K562 (cell line): ENCODE data around the gene CDS2. TPM values are rescaled to one million over a fixed set of nuclear protein-coding genes. Genes with fewer than 3 reads are reported as not detected.

Source experiments
- ATAC-seq: fragments of 200-7000 bp; cut with Tn5 transposase; 3 replicates; pipeline ENCODE4 v1.9.1; 2020; ENCODE audit warnings: moderate library complexity
- BruUV-seq: library from RNA; stranded (reverse); fragments of 400-500 nt; replicated peaks from 2 replicates; lab custom pipeline; 2021; lab: Mats Ljungman, UMichigan
- CTCF ChIA-PET: fragments of 300-600 bp; formaldehyde crosslinking; extraction: SDS; loops from one replicate; lab custom pipeline; 2021; ENCODE audit warnings: low intra/inter-chr PET ratio; lab: Yijun Ruan, JAX
- POLR2A ChIA-PET: fragments of 300-600, 350-650 bp; sonication (Branson Sonifier 250); formaldehyde crosslinking; extraction: SDS; loops from one replicate; lab custom pipeline; 2021; ENCODE audit warnings: antibody characterized with exemption, inconsistent platforms; lab: Yijun Ruan, JAX
- DNase-seq, 4 experiments: peaks; one replicate each; pipeline versions ENCODE4 v3.0.0 to v3.0.0-alpha.2; 2011 to 2018; ENCODE audit warnings: low spot score in 3 of 4, mixed read lengths in 3 of 4; ENCODE audit errors: extremely low read depth in 1 of 4
- FAIRE-seq: peaks from 2 replicates; lab custom pipeline; 2011; peaks lifted over from hg19 to GRCh38; lab: Jason Lieb, UNC
- H2AFZ ChIP-seq: 2 replicates; pipeline ENCODE4 v1.6.0; 2011; ENCODE audit warnings: low read depth, low read length, control low read depth, inconsistent platforms
- H3K27ac ChIP-seq: fragments of 200-600 bp; 3 replicates; pipeline ENCODE4 v1.8.0; 2011; ENCODE audit warnings: low read depth, mild to moderate bottlenecking, control low read depth, inconsistent platforms, low read length, moderate library complexity, mixed read lengths; ENCODE audit errors: extremely low read depth
- H3K27me3 ChIP-seq, 2 experiments: fragments of 300-600 bp in 1 of 2; 2 replicates in 1 of 2; 3 replicates in 1 of 2; pipeline versions ENCODE4 v1.6.0 to v1.8.0; 2011; ENCODE audit warnings: inconsistent platforms in 2 of 2, low read length in 2 of 2, mild to moderate bottlenecking in 1 of 2, mixed read lengths in 1 of 2, moderate library complexity in 1 of 2; ENCODE audit not compliant: control insufficient read depth in 2 of 2, insufficient read depth in 2 of 2
- H3K36me3 ChIP-seq: fragments of 300-600 bp; 3 replicates; pipeline ENCODE4 v1.8.0; 2011; ENCODE audit warnings: mild to moderate bottlenecking, low read length, inconsistent platforms; ENCODE audit not compliant: control insufficient read depth, insufficient read depth
- H3K4me1 ChIP-seq, 2 experiments: fragments of 200-600 bp in 1 of 2; replicated peaks in 1 of 2; 2 replicates in 1 of 2; 3 replicates in 1 of 2; pipeline versions ENCODE4 v1.5.1 to v1.8.0; 2011; ENCODE audit warnings: inconsistent platforms in 2 of 2, low read length in 2 of 2, mild to moderate bottlenecking in 1 of 2, mixed read lengths in 1 of 2, moderate library complexity in 1 of 2; ENCODE audit not compliant: control insufficient read depth in 2 of 2, insufficient read depth in 2 of 2
- H3K4me2 ChIP-seq: 2 replicates; pipeline ENCODE4 v1.6.1; 2011; ENCODE audit warnings: low read length, control low read depth, inconsistent platforms, mixed read lengths; ENCODE audit not compliant: insufficient read depth
- H3K4me3 ChIP-seq: fragments of 200-600 bp; sonication (generic), shearing (Covaris generic); 2 replicates; pipeline ENCODE4 v1.5.1; 2016; ENCODE audit warnings: control low read depth, inconsistent platforms
- H3K79me2 ChIP-seq: fragments of 200-600 bp; 3 replicates; pipeline ENCODE4 v1.8.0; 2011; ENCODE audit warnings: low read length, inconsistent platforms; ENCODE audit not compliant: control insufficient read depth, insufficient read depth
- H3K9ac ChIP-seq, 2 experiments: 2 replicates each; pipeline versions ENCODE4 v1.6.0 to v1.6.1; 2011; ENCODE audit warnings: low read depth in 2 of 2, low read length in 2 of 2, control low read depth in 1 of 2, inconsistent platforms in 1 of 2, mild to moderate bottlenecking in 1 of 2, mixed read lengths in 1 of 2; ENCODE audit not compliant: insufficient read depth in 1 of 2
- H3K9me1 ChIP-seq: one replicate; pipeline ENCODE4 v1.6.0; 2011; ENCODE audit warnings: inconsistent platforms, mild to moderate bottlenecking, low read length, moderate library complexity; ENCODE audit not compliant: control insufficient read depth, insufficient read depth
- H3K9me3 ChIP-seq: replicated peaks from 2 replicates; pipeline ENCODE4 v1.5.1; 2011; ENCODE audit warnings: low read depth, low read length, inconsistent platforms; ENCODE audit not compliant: control insufficient read depth, insufficient read depth
- H4K20me1 ChIP-seq: replicated peaks from 2 replicates; pipeline ENCODE4 v1.6.1; 2011; ENCODE audit warnings: low read length, inconsistent platforms, mixed read lengths; ENCODE audit not compliant: control insufficient read depth, insufficient read depth
- NUFIP1 ChIP-seq: fragments of 450-650 bp; IDR thresholded peaks from 2 replicates; pipeline ENCODE4 v1.6.1; 2018; ENCODE audit not compliant: partially characterized antibody
- TEAD2 ChIP-seq: fragments of 450-650 bp; IDR thresholded peaks from 2 replicates; pipeline ENCODE4 v1.6.1; 2016; ENCODE audit warnings: missing genetic modification characterization, control low read depth, missing compliant biosample characterization
- ZNF766 ChIP-seq: fragments of 200-800 bp; sonication (Bioruptor generic); conservative IDR thresholded peaks from 2 replicates; pipeline ENCODE4 v1.6.1; 2016; ENCODE audit warnings: missing genetic modification characterization, missing compliant biosample characterization
- WGBS: fragments of 100-300 bp; shearing (Covaris generic); methylation state at CpG from one replicate; pipeline ENCODE4 v1.1.6; 2016; ENCODE audit warnings: low coverage, mixed read lengths; ENCODE audit not compliant: insufficient coverage; ENCODE audit errors: missing lambda C conversion rate; 5-methylcytosine and 5-hydroxymethylcytosine counted together
- in situ Hi-C: fragments of 300-500 bp; cut with MboI; formaldehyde crosslinking; loops from 4 replicates; pipeline ENCODE4 v1.15.0; 2018; ENCODE audit warnings: inconsistent platforms, mixed read lengths
- intact Hi-C: fragments of 100-400 bp; cut with micrococcal nuclease; formaldehyde crosslinking; loops from 2 replicates; pipeline ENCODE4 v1.14.2; 2022
- polyA plus RNA-seq, 8 experiments: library from polyadenylated mRNA; depleted of rRNA in 4 of 8; stranded (reverse) in 5 of 8; unstranded in 3 of 8; fragments of >200 nt; fragmentation: Nextera tagmentation in 2 of 8; fragmentation: Illumina TruSeq in 1 of 8; extraction: Ambion mirVana in 2 of 8; extraction: Trizol in 1 of 8; gene quantifications; 2 replicates each; pipeline versions ENCODE4 v1.2.1 to v1.2.3, GENCODE V29; 2011 to 2014; ENCODE audit warnings: inconsistent platforms in 1 of 8, missing spikeins in 1 of 8
- total RNA-seq, 7 experiments: library from RNA; depleted of rRNA in 6 of 7; stranded (reverse); fragments of >200 nt in 6 of 7; fragmentation: Illumina TruSeq in 2 of 7; extraction: Trizol in 2 of 7; gene quantifications; 2 replicates each; pipeline versions ENCODE4 v1.2.1 to v1.2.3, GENCODE V29; 2011 to 2021; ENCODE audit warnings: low replicate concordance in 1 of 7
- TF ChIP-seq, protein P1 (sequence below): fragments of 200-400 bp; formaldehyde crosslinking; IDR thresholded peaks from 2 replicates; pipeline ENCODE4 v1.6.1; 2017; ENCODE audit warnings: mild to moderate bottlenecking, low read depth, low read length, moderate library complexity

Gene CDS2
- total and polyA plus RNA-seq, 9 of the 15 experiments (the other 6 are each of a cell fraction or from before 2014, with no cell fraction given) = 6.4 to 46.4 (median 12.2) TPM

DNA sequence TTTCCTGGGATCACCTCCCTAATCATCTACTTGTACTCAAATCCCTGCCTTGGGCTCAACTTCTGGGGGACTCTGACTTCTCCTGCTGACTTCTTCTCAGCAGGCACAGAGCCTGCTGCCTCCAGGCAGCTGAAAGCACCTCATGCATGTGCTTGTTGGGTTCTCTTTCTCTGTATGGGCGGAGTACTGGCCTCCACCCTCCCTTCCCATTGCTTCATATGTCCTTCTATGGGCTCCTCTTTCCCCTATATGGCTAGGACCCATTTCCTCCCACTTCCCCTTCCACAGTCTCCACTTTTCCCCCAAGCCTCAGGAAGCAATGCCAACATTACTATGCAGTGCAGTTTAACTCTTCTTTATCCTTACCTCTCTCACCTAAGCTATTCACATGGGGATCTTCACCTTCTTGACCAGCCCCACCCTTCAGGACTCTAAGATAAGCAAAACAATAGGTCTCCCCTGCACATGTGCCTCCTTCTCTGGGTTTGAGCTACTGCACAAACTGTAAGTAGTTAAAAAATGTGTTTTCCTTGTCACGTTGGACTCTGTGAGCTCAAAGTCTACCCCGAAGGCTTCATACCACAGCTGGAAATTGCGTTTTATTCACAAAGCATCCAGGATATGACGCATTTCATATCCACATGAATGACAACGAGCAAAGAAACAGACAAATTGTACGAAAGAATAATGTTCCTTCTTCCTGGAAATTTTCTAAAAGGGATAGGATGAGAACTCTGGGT is 93.7 kb downstream of the CDS2 start:
- no TSS peak for BruUV-seq
- no peaks in the 10 kb centered on the region for H3K4me1 ChIP-seq
- DNase-seq (no peak), ATAC-seq (no peak), FAIRE-seq (no peak)
- H3K79me2 ChIP-seq = no peaks in the 10 kb centered on the region
- no peak overlapping the region for H3K27ac ChIP-seq
- H3K27me3 ChIP-seq = no peaks in the 10 kb centered on the region; a peak in 1 of 5 replicates
- H2AFZ ChIP-seq = no peak overlapping the region
- no peaks in the 10 kb centered on the region for H3K9me1 ChIP-seq
- 3% methylated on average over 7 of the region's 7 CpGs for WGBS
- no peaks in the 10 kb centered on the region for H4K20me1 ChIP-seq
- CTCF ChIA-PET = no interaction called here
- intact Hi-C loops = no loop called here
- H3K4me3 ChIP-seq = no peak overlapping the region
- H3K9me3 ChIP-seq = no peaks in the 10 kb centered on the region
- in situ Hi-C loops = no loop called here
- no peak overlapping the region for H3K9ac ChIP-seq
- H3K4me2 ChIP-seq = no peak overlapping the region
- H3K36me3 ChIP-seq = no peaks in the 10 kb centered on the region
- TF ChIP-seq TEAD2 (tag) (no peak), ZNF766 (CRISPR knock-in tag) (no peak), NUFIP1 (no peak)
- TF ChIP-seq, protein P1, sequence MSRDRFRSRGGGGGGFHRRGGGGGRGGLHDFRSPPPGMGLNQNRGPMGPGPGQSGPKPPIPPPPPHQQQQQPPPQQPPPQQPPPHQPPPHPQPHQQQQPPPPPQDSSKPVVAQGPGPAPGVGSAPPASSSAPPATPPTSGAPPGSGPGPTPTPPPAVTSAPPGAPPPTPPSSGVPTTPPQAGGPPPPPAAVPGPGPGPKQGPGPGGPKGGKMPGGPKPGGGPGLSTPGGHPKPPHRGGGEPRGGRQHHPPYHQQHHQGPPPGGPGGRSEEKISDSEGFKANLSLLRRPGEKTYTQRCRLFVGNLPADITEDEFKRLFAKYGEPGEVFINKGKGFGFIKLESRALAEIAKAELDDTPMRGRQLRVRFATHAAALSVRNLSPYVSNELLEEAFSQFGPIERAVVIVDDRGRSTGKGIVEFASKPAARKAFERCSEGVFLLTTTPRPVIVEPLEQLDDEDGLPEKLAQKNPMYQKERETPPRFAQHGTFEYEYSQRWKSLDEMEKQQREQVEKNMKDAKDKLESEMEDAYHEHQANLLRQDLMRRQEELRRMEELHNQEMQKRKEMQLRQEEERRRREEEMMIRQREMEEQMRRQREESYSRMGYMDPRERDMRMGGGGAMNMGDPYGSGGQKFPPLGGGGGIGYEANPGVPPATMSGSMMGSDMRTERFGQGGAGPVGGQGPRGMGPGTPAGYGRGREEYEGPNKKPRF = no peak
- POLR2A ChIA-PET = interaction anchor here (0.6 to 1.0 kb wide), 3 partner anchors 10 to 228 kb away, joined by 3 to 4 read pairs (median 3); no protein-coding TSS in a partner anchor
